Tibial nerve (tissue), 4 donors: ENCODE results near the gene RAD50.

Experiments used
- EP300 ChIP-seq, 2 donors: sonication (generic); formaldehyde crosslinking; IDR thresholded peaks; one replicate each; pipeline ENCODE4 v1.6.1; 2017; ENCODE audit warnings: antibody characterized with exemption in 2 of 2, mild to moderate bottlenecking in 1 of 2
- TF ChIP-seq, protein P1 (sequence below), 5 experiments: fragments of 200-600 bp in 3 of 5; fragments of 450-650 bp in 2 of 5; sonication (generic) in 3 of 5; IDR thresholded peaks; one replicate each; pipeline ENCODE4 v1.5.1; 2016 to 2019; ENCODE audit warnings: antibody characterized with exemption in 5 of 5, mild to moderate bottlenecking in 3 of 5, moderate library complexity in 2 of 5

DNA sequence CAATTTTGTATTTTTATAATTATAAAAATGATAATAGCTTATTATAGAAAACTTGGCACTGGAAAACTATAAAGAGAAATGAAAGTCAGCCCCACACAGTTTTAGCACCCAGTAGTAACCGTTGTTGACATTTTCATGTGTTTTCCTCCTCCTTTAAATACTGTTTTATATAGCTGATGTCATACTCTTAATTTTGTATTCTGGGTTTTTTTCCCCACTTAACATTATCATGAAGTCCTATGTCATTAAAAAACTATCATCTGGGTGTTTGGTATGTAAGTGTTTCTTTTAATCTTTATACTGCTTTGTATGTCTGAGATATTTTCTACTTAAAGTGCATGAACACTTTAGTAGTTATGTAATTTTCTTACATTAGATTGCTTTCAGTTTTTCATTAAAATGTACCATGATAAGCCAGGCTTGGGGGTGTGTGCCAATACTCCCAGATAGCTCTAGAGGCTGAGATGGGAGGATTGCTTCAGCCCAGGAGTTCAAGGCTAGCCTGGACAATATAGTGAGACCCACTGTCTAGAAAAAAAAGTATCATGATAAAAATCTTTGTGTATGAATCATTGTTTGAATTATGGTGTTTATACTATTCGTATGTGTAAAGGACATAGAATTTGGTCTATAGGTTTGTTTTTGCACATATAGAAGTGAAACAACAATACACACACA is 2.7 kb downstream of the RAD50 start:
- TF ChIP-seq, protein P1, sequence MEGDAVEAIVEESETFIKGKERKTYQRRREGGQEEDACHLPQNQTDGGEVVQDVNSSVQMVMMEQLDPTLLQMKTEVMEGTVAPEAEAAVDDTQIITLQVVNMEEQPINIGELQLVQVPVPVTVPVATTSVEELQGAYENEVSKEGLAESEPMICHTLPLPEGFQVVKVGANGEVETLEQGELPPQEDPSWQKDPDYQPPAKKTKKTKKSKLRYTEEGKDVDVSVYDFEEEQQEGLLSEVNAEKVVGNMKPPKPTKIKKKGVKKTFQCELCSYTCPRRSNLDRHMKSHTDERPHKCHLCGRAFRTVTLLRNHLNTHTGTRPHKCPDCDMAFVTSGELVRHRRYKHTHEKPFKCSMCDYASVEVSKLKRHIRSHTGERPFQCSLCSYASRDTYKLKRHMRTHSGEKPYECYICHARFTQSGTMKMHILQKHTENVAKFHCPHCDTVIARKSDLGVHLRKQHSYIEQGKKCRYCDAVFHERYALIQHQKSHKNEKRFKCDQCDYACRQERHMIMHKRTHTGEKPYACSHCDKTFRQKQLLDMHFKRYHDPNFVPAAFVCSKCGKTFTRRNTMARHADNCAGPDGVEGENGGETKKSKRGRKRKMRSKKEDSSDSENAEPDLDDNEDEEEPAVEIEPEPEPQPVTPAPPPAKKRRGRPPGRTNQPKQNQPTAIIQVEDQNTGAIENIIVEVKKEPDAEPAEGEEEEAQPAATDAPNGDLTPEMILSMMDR (IDR thresholded peaks at IDR 0.05) = no peak
- no peak for TF ChIP-seq EP300 (IDR thresholded peaks at IDR 0.05)
